CD4-positive, alpha-beta T cell (primary cell): ENCODE data around the gene SETD1B. TPM values are rescaled to one million over a fixed set of nuclear protein-coding genes. Genes with fewer than 3 reads are reported as not detected.

ENCODE experiments used
- ATAC-seq: fragments of 200-7000 bp; cut with Tn5 transposase; one replicate; pipeline ENCODE4 v1.10.0; 2022; ENCODE audit warnings: mild to moderate bottlenecking; ENCODE audit not compliant: poor library complexity
- CTCF ChIA-PET: fragments of 350-600 bp; sonication (Branson Sonifier 250); formaldehyde crosslinking; loops from one replicate; lab custom pipeline; 2021; ENCODE audit warnings: antibody characterized with exemption, inconsistent platforms; lab: Charles Lee
- POLR2A ChIA-PET: fragments of 350-600 bp; sonication (Branson Sonifier 250); formaldehyde crosslinking; loops from one replicate; lab custom pipeline; 2021; ENCODE audit warnings: antibody characterized with exemption, inconsistent platforms; lab: Charles Lee
- DNase-seq, 14 experiments: peaks; one replicate each; pipeline ENCODE4 v3.0.0-alpha.2; 2013 to 2020; ENCODE audit warnings: mixed read lengths in 2 of 14
- H3K27ac ChIP-seq, 2 donors: one replicate each; pipeline versions ENCODE4 v1.5.1 to v1.7.0; 2013; ENCODE audit warnings: low read length in 2 of 2, low read depth in 1 of 2, mild to moderate bottlenecking in 1 of 2
- H3K27me3 ChIP-seq, 2 experiments: 1 replicate in 1 of 2; 2 replicates in 1 of 2; pipeline versions ENCODE4 v1.6.1 to v1.7.0; 2013; ENCODE audit warnings: low read length in 2 of 2, control low read depth in 1 of 2, mild to moderate bottlenecking in 1 of 2, moderate library complexity in 1 of 2; ENCODE audit not compliant: insufficient read depth in 2 of 2, control insufficient read depth in 1 of 2
- H3K36me3 ChIP-seq: one replicate; pipeline ENCODE4 v1.6.1; 2013; ENCODE audit warnings: low read length, control low read depth; ENCODE audit not compliant: insufficient read depth
- H3K4me1 ChIP-seq: one replicate; pipeline ENCODE4 v1.6.1; 2013; ENCODE audit warnings: low read length, control low read depth; ENCODE audit not compliant: insufficient read depth
- H3K4me3 ChIP-seq: one replicate; pipeline ENCODE4 v1.5.1; 2013; ENCODE audit warnings: mild to moderate bottlenecking, low read length, moderate library complexity
- H3K9me3 ChIP-seq, 2 experiments: 1 replicate in 1 of 2; 2 replicates in 1 of 2; pipeline versions ENCODE4 v1.6.1 to v1.7.0; 2013; ENCODE audit warnings: low read length in 2 of 2, mild to moderate bottlenecking in 2 of 2, control low read depth in 1 of 2, moderate library complexity in 1 of 2; ENCODE audit not compliant: control insufficient read depth in 1 of 2, insufficient read depth in 1 of 2
- H3K27ac Mint-ChIP-seq: one replicate; pipeline ENCODE4 v1.8.0; 2020; ENCODE audit warnings: mixed read lengths
- H3K27me3 Mint-ChIP-seq: one replicate; pipeline ENCODE4 v1.8.0; 2021; ENCODE audit warnings: mixed read lengths
- H3K36me3 Mint-ChIP-seq: one replicate; pipeline ENCODE4 v1.8.0; 2021; ENCODE audit warnings: low read depth, mixed read lengths
- H3K4me1 Mint-ChIP-seq: one replicate; pipeline ENCODE4 v1.8.0; 2021; ENCODE audit warnings: low read depth, mixed read lengths
- H3K4me3 Mint-ChIP-seq: one replicate; pipeline ENCODE4 v1.8.0; 2020; ENCODE audit warnings: mild to moderate bottlenecking, mixed read lengths
- H3K9me3 Mint-ChIP-seq: one replicate; pipeline ENCODE4 v1.8.0; 2020; ENCODE audit warnings: mixed read lengths
- CTCF ChIP-seq: fragments of 200-600 bp; IDR thresholded peaks from one replicate; pipeline ENCODE4 v1.8.0; 2022; ENCODE audit warnings: antibody characterized with exemption, mild to moderate bottlenecking
- intact Hi-C, 2 experiments: fragments of 100-400 bp; cut with DNase I in 1 of 2; cut with micrococcal nuclease in 1 of 2; formaldehyde crosslinking; loops; one replicate each; pipeline versions ENCODE4 v1.15.1 to v1.9.0; 2023 to 2025; cut with DNase I, micrococcal nuclease
- total RNA-seq, 174 experiments: library from RNA in 2 of 174; stranded (reverse) in 2 of 174; gene quantifications; one replicate each; pipeline ENCODE4 v1.2.3 and lab custom pipeline; 2021 to 2026

Gene SETD1B
- total RNA-seq, 2 experiments from 2014 or later, result 146 to 151 TPM

GRCh38 chr12:121795034-121795968, 8.5 kb upstream of the SETD1B start:
- H3K4me3 ChIP-seq, result peak overlapping the region; percentile 37
- Mint-ChIP-seq H3K4me3 (peak overlapping the region; percentile 85), H3K27ac (peak overlapping the region; percentile 97), H3K4me1 (peaks cover 64% of the 10 kb centered on the region), H3K27me3 (no peaks in the 10 kb centered on the region), H3K36me3 (peaks cover 68% of the 10 kb centered on the region), H3K9me3 (no peaks in the 10 kb centered on the region)
- intact Hi-C loops, result loop anchor here (1.0 to 2.0 kb wide), 3 partner anchors 16 to 94 kb away; partner anchors contain the start of gene PSMD9 (in 1 of the 2)
- DNase-seq (peak; percentile 74 to 94 (median 84)), ATAC-seq (peak; percentile 15)
- peaks cover 92% of the 10 kb centered on the region for H3K4me1 ChIP-seq
- ChIA-PET POLR2A (interaction anchor here (0.7 to 34.6 kb wide), 12 partner anchors 7 to 168 kb away, joined by 3 to 1869 read pairs (median 10); partner anchors contain the start of genes CFAP251, ORAI1, PSMD9 and RHOF), CTCF (interaction anchor here (0.6 to 14.7 kb wide), 37 partner anchors 12 to 706 kb away, joined by 3 to 746 read pairs (median 7); partner anchors contain the start of genes CFAP251, PSMD9, SETD1B and TMEM120B)
- peak overlapping the region; percentile 81 to 94 for H3K27ac ChIP-seq
- H3K36me3 ChIP-seq, result peaks cover 44% of the 10 kb centered on the region
- H3K27me3 ChIP-seq, result no peaks in the 10 kb centered on the region
- peak; percentile 71 for TF ChIP-seq CTCF
- H3K9me3 ChIP-seq, result no peaks in the 10 kb centered on the region

- POLR2A ChIA-PET, result interaction anchor here (1.5 to 34.6 kb wide), 6 partner anchors 6 to 125 kb away, joined by 4 to 1869 read pairs (median 61); partner anchors contain the start of genes PSMD9, RHOF, SETD1B and TMEM120B
- H3K36me3 ChIP-seq, result peaks cover 35% of the 10 kb centered on the region
- Mint-ChIP-seq H3K36me3 (peaks cover 68% of the 10 kb centered on the region), H3K4me3 (peak overlapping the region; percentile 93), H3K4me1 (peaks cover 52% of the 10 kb centered on the region), H3K27me3 (no peaks in the 10 kb centered on the region), H3K9me3 (no peaks in the 10 kb centered on the region), H3K27ac (peak overlapping the region; percentile 97)
- H3K9me3 ChIP-seq, result no peaks in the 10 kb centered on the region
- H3K4me3 ChIP-seq, result no peak overlapping the region
- no peak for ATAC-seq
- no peak for TF ChIP-seq CTCF
- H3K4me1 ChIP-seq, result peaks cover 76% of the 10 kb centered on the region
- CTCF ChIA-PET, result interaction anchor here (1.2 to 14.7 kb wide), 2 partner anchors 12 to 91 kb away, joined by 3 to 746 read pairs; partner anchors contain the start of genes PSMD9 and SETD1B
- DNase-seq, result no peak
- H3K27me3 ChIP-seq, result no peaks in the 10 kb centered on the region
- intact Hi-C loops, result no loop called here
- H3K27ac ChIP-seq, result no peak overlapping the region
These were observed 6.7 kb upstream of the SETD1B start for GRCh38 chr12:121796855-121797751.
